AG08395 (cell line): ENCODE data around the gene KRT17.
"Not testable (repeated sequence)": the region's sequence is repeated elsewhere in the genome, so short reads cannot be mapped to it uniquely, and the experiment has no call there.

Experiments used
- DNase-seq: peaks from one replicate; pipeline ENCODE4 v3.0.0; 2012; ENCODE audit warnings: mixed read lengths, low spot score

The KRT17 gene

DNA sequence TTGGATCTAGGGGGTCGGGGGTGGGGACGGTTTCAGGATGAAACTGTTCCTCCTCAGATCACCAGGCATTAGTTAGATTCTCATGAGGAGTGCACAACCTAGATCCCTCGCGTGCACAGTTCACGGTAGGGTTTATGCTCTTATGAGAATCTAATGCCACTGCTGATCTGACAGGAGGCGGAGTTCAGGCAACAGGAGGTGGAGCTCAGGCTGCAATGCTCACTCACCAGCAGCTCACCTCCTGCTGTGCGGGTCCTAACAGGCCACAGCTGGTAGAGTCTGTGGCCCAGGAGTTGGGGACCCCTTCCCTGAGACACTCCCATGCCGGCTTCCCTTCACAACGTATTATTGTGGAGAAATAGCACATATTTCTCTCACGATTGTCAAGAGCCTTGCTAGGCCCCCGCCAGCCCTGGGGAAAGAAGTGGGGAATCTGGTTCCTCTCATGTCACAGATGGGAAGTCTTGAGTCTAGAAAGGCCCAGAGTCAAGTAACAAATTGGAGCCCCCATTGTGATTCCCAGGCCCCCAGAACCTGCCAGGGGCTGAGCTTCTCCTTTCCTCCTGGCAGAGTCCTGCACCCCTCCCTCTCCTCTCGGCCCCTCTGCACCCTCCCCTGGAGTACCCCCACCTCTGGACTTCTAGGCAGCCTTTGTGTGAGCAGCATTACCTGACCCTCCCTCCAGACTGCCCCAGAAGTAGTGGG lies 31.6 kb downstream of the KRT17 start:
- DNase-seq = no peak

DNA sequence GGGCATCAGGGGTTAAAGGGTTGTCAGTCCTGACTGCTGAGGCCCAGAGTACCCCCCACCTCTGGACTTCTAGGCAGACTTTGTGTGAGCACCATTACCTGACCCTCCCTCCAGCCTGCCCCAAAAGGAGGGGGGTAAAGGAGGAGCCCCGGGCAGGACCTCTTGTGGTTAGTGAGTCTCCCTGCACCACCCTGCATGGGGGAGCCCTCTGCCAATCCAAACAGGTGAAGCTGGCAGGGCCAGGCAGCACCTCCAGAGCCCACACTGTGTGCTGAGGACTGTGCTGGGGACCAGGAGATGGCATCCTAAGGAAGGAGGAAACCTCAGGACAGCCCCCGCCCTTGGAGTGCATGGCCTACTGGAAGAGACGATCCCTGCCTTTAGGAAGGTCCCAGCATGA lies 35.1 kb downstream of the KRT17 start:
- DNase-seq = no peak

DNA sequence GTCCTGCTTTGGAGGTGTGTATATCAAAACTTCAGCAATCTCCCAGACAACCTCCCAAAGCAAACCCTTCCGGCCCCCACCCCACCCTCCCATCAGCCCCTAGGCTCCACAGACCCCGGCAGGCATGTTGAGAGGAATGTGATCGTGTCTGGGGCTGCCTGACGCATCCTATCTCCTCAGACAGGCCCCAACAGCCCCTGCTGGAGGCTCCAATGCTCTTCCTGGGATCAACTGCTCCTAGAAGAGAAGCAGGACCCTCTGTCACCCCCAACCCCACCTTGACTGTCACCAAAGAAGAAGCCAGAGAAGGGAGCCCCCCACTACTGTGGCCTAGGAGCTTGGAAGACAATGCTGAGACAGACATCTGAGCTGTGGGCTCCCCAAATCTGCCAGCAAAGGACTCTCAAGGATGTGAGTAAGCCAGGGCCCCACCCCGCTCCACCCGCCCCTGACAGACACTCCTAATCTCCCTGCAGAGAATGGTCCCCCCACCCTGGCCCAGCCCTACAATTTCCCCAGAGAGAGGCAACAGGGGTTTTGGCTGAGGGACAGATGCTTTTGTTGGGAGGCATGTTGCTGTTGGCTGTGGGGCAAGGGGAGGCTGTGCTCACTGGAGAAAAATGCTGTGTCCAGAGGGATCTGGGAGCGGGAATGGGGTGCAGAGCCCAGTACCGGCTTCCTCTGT lies 36.1 kb downstream of the KRT17 start:
- no peak for DNase-seq

DNA sequence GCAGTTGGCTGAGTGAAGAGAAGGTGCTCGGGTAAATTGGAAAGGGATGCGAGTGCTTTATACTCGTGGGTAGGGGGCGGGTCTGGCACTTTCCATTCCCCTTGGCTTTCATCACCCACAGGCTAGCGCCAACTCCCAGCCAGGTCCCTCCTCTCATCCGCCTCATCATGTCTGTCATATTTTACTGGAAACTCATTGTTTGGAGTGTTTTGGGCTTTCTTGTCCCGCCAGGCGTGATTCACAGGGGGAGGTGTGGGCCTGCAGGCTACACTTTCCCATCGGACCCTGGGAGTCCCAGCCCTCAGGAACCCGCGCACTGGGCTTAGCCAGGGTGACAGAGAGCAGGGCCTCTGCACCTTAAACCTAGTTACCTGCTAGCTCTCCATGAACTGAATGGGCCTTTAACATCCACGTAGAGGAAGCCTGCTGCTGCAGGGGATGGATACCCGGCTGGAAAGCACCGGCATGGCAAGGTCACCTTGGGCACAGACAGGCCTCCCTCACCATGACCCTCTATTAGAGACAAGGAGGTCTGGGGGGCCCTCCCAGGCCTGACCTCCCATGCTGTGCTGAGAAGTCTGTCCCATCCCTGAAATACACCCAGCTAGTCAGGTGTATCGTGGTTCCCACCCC lies 37.4 kb downstream of the KRT17 start, which contains the start of gene KRT14:
Gene KRT14 (minus strand): TSS at position 33 of the 633 bp plus-strand sequence. CDS start 61 bp downstream, outside the sequence.
- no peak for DNase-seq

DNA sequence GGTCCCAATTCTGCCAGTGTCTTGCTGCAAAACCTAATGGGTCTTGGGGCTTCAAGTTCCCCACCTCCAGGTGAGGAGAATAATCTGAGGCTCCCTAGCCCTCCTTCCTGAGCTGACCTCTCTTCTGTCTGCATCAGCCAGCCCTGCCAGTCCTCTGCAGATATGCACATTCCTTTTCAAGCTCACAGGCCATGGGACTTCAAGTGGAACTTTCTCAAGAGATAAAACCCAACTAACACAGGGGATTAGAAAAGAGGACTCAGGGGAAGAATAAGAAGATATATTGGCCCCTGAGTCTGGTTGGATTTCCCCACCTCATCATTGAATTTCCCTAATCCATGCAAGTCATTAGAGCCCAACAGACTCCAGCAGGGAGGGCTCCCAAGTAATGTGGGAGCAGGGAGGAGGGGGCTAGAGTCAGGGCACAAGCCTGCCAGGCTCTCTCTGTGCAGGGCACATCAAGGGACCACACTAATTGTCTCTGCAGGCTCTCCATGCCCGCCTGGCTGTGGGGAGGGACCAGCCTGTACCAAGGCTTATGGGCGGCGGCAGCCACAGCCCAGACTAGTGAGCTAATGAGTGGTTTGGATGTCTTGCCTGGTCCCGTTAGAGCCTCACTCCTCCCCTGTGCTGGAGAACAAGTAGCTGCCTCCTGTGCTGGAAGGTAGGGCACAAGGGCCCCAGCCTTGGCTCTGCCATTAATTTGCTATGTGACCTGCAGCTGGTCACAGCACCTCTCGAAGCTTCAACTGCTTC lies 38.9 kb downstream of the KRT17 start:
- no peak for DNase-seq

DNA sequence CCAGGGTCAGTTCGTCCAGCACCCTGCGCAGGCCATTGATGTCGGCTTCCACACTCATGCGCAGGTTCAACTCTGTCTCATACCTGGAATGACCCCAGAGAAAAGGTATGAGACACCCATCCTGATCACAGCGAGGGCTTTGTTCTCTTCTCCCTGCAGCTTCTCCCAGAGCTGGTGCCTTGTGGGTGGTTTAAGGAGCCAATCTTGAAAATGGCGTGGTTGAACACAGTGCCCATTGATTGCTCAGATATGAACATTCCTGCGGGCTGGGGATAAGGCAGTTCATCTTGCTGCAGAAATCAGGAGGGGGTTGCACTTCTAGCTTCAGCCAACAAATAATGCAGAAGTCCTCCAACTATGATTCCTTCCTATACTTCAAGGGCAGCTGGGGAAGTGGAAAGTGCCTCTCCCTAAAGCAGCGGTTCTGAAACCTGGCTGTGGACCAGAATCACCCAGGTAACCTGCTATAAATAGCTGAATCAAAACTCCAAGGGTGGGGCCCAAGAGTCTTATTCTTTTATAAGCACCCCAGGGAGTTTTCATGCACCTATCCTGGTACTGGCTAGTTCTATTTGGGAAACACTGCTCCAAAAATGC lies 39.9 kb downstream of the KRT17 start:
- not testable (repeated sequence) for DNase-seq

DNA sequence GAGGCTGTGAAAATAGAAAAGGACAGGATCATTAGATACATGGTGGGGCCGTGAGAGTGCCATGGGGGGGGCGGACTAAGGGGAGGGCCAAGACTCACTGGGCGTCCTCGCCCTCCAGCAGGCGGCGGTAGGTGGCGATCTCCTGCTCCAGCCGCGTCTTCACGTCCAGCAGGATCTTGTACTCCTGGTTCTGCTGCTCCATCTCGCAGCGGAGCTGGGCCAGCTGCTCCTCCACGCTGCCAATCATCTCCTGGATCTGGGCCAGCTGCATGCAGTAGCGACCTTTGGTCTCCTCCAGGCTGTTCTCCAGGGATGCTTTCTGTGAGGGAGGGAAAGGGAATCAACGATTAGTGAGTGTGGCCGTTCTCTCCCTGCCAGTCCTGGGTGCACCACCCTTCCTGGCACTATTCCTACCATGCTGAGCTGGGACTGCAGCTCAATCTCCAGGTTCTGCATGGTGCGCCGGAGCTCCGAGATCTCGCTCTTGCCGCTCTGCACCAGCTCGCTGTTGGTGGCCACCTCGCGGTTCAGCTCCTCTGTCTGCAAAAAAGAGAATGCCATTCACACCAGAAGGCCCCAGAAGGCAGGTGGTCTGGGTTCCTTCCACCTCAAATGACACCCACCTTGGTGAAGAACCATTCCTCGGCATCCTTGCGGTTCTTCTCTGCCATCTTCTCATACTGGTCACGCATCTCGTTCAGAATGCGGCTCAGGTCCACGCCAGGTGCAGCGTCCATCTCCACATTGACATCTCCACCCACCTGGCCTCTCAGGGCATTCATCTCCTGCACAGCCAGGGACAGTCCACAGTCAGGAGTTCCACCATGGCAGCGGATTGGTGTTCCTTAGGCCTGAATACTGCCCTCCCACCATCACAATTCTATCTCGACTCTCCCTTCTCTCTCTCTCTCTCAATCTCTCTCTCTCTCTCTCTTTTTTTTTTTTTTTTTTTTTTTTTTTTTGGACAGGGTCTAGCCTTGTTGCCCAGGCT lies 40.9 kb downstream of the KRT17 start:
- no peak for DNase-seq

DNA sequence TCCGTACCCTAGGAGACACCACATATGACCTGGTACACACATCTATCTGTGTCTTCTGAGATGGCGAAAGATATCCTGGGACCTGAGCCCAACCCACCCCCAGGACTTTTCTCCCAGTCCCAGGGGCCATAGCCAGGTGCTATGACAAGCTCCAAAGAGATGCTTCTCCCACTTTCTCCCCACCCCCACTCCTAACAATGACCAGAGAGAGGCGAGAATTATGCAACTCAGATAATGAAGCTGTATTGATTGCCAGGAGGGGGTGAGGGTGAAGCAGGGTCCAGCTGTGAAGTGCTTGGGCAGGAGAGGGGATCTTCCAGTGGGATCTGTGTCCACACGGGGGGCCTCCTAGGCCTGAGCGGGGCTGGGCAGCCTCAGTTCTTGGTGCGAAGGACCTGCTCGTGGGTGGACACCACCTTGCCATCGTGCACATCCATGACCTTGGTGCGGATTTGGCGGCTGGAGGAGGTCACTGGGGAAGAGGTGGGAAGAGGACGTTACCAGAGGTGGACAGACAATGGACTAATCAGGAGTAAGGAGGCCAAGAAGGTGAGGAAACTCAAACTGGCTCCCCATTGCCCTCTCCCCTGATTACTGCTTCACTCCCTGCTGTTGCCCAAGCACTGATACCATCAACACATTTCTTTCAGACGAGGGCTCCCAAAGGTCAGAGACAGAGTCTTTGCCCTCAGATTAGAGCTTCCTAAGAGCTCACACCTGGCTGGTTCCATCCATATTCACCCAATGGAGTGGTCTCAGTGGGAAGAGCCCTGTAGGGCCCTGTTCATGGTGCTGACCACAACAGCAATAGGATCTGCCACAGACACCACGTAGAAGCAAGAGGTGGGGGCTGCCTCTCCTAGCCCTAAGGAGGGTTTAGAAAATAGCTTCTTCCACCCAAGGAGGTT lies 42.1 kb downstream of the KRT17 start:
- not testable (repeated sequence) for DNase-seq

DNA sequence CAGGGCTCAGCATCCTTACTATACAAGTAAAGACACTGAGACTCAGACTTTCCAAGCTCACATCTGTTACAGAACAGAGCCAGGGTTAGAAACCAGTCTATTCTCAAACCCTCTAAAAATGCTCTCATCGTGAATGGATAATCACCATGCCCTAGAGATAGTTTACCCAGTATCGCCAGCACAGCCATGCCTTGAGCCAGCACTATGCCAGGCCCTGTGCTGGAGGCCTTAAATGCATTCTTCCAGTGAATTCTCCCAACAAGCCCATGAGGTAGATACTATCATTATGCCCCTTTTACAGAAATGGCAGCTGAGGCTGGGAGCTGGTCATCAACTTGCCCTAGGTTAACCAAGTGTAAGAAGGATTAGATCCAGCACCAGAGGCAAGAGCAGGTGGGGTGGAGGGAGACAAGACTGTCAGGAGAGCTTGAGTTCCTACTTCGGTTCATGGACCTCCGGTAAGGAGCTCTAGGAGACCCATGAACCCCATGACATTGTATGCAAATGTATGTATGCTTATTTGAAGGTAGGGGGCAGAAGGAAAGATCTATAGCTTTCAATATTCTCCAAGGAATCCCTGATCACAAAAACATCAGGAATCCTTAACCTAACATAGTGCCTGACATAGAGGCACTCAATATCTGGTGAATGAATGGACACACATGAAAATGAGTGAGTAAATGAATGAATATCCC lies 42.9 kb downstream of the KRT17 start:
- DNase-seq = no peak

DNA sequence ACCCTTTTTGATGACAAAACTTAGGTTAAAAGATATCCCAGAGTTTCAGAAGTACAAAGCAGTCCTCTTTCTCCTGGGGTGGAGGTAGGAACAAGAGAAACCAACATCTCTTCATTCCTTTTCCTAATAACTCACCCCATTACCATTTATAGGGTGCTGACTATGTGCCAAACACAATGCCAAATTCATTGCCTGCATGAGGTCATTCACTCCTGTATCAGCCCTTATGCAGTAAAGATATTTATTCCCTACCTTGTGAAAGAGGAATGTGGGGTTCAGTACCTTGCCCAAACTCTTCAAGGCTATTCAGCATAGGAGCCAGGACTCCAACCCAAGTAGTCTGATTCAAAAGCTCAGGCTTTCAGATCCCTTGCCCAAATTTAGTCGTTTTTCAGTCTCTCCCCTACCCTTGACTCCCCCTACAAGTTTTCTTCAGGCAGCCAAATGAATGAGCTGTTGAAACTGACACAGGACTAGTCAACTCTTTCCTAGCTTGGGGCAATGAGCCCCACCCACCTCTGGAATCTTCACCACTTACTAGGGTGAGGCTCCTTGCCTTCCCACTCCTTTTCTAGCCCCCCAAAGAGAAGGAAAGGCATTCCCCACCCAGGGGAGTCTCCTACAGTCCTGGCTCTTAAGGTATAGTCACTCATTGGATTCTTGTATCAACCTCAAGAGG lies 43.5 kb downstream of the KRT17 start:
- no peak for DNase-seq

DNA sequence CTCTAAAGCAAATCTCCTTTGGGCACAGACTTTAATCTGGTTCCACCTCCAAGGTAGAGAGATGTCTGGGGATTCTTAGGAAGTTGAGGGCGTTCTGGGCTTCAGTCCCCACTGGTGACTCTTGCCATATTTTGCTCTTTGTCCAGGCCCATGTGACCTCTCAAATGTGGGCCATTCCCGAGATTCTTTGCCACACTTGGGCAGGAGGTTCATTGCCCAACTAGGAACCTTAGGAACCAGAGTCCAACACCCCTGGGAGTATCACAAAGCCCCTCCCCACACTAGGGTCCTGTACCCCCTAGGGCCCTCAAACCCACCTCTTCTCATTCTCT lies 44.2 kb downstream of the KRT17 start:
- no peak for DNase-seq

DNA sequence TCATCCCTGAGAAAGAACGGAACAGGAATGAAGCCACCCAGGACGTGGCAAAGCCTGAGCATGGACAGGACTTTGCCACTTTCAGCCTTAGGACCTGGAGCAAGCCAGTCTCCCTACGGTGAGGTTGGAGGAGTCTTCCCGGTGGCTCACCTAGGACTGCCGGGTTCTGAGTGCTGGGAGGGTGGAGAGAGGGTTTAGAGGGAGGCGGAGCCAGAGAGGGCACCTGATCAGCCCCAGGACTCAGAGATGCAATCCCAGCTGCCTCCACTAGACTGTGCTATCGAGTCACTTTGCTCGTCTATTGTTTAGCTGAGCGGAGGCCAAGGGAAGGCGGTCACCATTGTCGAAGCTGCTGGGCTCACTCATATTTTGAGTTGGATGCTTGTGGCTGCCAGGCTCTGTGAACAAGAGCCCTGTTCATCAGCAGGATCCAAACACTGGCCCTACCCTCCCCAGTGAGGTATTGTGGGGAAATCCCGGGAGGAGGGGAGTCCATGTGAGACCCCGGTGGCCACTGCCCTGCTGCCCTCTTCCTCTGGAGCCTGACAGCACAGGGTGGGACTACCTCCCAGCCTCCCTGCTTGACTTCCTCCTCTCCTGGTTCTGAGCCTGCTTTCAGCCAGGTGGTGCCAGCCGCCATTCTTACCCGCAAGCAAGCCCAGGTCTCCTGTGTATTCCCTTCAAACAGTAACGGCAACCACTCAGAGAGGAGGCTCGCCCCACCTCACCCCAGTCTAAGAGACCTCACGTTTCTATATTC lies 44.7 kb downstream of the KRT17 start:
- peak; percentile 92 for DNase-seq

DNA sequence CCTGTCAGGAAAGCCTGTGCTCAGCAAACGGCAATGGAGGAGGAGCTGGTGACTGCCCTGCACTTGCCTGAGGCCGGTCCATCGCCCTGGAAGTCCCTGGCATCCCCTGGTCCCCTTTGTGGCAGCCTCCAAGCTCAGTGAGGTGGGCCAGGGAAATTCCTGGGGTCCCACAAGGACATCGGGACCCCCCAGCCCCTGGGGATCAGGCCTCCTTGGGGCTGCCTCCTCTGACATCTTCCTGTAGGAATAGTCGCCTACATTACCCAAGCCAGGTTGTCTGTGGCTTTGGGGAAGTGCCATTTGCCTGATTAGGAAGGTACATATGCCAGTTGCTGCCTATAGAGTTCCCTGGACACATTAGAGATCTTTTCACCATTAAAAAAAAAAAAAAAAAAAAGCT lies 45.4 kb downstream of the KRT17 start:
- DNase-seq = no peak

DNA sequence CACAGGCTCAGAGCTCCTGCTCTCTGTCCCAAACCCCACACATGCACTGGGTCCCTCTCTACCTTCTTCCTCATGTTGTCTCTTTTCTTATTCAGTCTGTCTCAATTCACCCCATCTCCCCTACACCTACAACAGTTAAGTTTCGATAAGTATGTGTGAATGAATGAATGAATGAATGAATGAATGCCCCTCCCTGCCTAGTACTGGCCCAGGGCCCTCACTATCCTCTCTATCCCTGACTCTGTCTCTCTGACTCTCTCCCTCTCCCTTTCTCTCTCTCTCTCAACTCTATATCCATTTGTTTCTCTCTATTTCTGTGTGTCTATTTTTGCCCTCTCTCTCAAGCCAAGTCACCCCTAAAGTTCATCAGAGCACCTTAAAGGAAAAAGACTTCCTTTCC lies 45.8 kb downstream of the KRT17 start:
- no peak for DNase-seq

DNA sequence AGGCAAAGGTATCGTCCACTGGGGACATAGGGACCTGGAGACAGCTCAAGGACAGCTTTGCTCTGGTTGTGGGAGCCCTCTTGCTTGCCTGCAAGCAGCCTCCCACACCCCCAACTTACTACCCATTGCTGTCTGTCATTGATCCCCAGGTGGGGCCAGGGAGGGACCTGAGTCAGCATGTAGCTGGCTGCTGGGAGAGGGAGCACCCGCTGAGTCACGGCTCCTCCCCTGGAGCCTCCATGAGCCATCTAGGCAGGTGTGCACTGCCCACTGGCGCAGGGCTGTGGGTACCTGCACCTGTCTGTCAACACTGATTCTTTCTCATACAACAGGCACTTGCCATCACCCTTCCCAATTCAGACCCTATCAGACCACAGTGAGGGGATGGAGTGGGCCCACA lies 47.6 kb downstream of the KRT17 start:
- DNase-seq = not testable (repeated sequence)

DNA sequence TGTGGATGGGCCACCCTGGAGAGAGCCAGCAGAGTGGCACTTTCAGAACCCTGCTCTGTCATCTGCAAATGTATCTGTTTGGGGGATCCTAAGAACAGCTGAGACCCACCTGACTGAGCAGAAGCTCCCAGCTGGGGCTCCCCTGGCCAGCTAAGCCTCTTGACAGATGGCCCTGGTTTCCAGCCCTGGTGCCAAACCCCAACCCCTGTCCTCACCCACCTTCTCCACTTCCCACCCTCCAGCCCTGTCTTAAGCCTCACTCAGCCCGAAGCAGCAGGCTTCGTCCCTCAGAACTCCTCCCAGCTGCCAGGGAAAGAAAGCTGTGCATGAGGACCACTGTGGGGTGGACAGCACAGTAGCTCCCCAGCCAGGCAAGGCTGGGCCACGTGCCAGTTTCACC lies 49.0 kb downstream of the KRT17 start:
- no peak for DNase-seq

DNA sequence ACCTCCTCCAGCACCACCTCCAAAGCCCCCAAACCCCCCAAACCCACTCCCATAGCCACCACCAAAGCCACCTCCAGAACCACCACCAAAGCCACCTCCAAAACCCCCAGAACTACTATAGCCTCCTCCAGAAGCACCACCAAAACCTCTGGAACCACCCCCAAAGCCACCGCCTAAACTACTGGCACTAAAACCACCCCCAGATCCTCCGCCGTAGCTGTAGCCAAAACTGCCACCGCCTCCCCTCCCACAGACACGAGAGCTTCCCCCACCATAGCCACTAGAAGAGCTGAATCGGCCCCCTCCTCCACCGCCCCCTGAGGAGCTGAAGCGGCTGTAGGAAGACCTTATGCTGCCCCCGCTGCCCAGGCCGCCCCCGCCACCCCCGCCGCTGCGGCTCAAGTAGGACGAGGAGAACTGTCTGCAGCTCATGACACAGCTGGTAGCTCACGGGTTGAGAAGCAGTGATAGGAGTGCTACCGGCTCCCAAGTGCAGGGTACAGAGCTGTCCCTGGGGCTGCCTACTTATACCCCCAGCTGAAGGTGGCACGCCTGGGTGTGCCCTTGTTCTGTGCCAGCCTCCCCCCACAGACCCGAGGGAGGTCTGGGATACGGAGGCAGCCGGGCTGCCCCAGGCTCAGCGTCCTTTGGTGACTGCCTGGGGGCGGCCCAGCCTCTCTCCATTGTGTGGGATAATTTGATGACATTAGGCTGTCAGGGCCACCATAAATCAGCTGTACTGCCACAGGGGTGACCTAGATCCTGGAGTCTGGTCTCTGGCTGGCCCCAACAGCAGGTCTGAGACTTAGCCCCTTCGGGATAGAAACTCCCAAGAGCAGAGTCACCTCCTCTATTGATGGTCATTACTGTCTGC lies 52.6 kb downstream of the KRT17 start, which contains the start of gene KRT9:
Gene KRT9 (minus strand): TSS at position 499 of the 874 bp plus-strand sequence. CDS start 67 bp downstream, at position 432.
- DNase-seq = no peak
